ENCODE data around the gene CAMSAP2. TPM values are rescaled to one million over a fixed set of nuclear protein-coding genes. Genes with fewer than 3 reads are reported as not detected.

Gene CAMSAP2
- total RNA-seq, 1 donor from 2014 or later, result 43.9 TPM

- Histone ChIP-seq H4K20me1 (ENCODE audit: low read depth) (peaks cover 23% of the 10 kb centered on the region), H3K79me2 (ENCODE audit: low read depth) (peaks cover 99% of the 10 kb centered on the region), H3K9me3 (ENCODE audit: low read depth) (no peaks in the 10 kb centered on the region), H3K36me3 (no peaks in the 10 kb centered on the region), H3F3A (ENCODE audit: low read depth) (peaks cover 6% of the 10 kb centered on the region), H3K9ac (no peak overlapping the region), H3K4me2 (no peak overlapping the region), H3K27ac (no peak overlapping the region), H2AFZ (replicated peaks) (no peak overlapping the region), H3K27me3 (no peaks in the 10 kb centered on the region), H3K4me1 (peaks cover 6% of the 10 kb centered on the region), H3K4me3 (no peak overlapping the region)
- no peak for DNase-seq (ENCODE audit: low spot score)
- Mint-ChIP-seq H3K4me1 (peaks cover 6% of the 10 kb centered on the region), H3K9me3 (no peaks in the 10 kb centered on the region), H3K4me3 (no peak overlapping the region), H3K36me3 (peaks cover 19% of the 10 kb centered on the region), H3K27ac (no peak overlapping the region), H3K27me3 (ENCODE audit: insufficient read depth, low read depth) (peaks cover 2% of the 10 kb centered on the region)
- no peak for TF ChIP-seq CTCF (IDR thresholded peaks at IDR 0.05)
- no peak for TF ChIP-seq EZH2 (IDR thresholded peaks at IDR 0.05)
- TF ChIP-seq EZH2phosphoT487 (IDR thresholded peaks at IDR 0.05), result no peak
Measured at GRCh38 chr1:200753650-200754198, 15.0 kb downstream of the CAMSAP2 start.

- TF ChIP-seq EZH2 (IDR thresholded peaks at IDR 0.05), result no peak
- TF ChIP-seq EZH2phosphoT487 (IDR thresholded peaks at IDR 0.05), result no peak
- no peak for TF ChIP-seq CTCF (IDR thresholded peaks at IDR 0.05)
- Histone ChIP-seq H3K9ac (no peak overlapping the region), H3K4me1 (no peaks in the 10 kb centered on the region), H3K79me2 (ENCODE audit: low read depth) (peaks cover 94% of the 10 kb centered on the region), H3F3A (ENCODE audit: low read depth) (no peaks in the 10 kb centered on the region), H2AFZ (replicated peaks) (no peak overlapping the region), H3K4me3 (no peak overlapping the region), H3K9me3 (ENCODE audit: low read depth) (no peaks in the 10 kb centered on the region), H3K36me3 (no peaks in the 10 kb centered on the region), H3K27ac (no peak overlapping the region), H3K4me2 (no peak overlapping the region), H3K27me3 (no peaks in the 10 kb centered on the region), H4K20me1 (ENCODE audit: low read depth) (peaks cover 34% of the 10 kb centered on the region)
- no peak for DNase-seq (ENCODE audit: low spot score)
- H3K4me3 Mint-ChIP-seq, result no peak overlapping the region
- peaks cover 2% of the 10 kb centered on the region for H3K27me3 Mint-ChIP-seq (ENCODE audit: insufficient read depth, low read depth)
- H3K4me1 Mint-ChIP-seq, result peaks cover 3% of the 10 kb centered on the region
- H3K9me3 Mint-ChIP-seq, result no peaks in the 10 kb centered on the region
- H3K36me3 Mint-ChIP-seq, result peaks cover 13% of the 10 kb centered on the region
- no peak overlapping the region for H3K27ac Mint-ChIP-seq
Measured at GRCh38 chr1:200755456-200755855, 16.8 kb downstream of the CAMSAP2 start.

GRCh38 chr1:200762089-200762488 lies 23.4 kb downstream of the CAMSAP2 start:
- Mint-ChIP-seq H3K36me3 (peaks cover 25% of the 10 kb centered on the region), H3K4me1 (peaks cover 3% of the 10 kb centered on the region), H3K27me3 (ENCODE audit: insufficient read depth, low read depth) (no peaks in the 10 kb centered on the region), H3K4me3 (no peak overlapping the region), H3K9me3 (no peaks in the 10 kb centered on the region), H3K27ac (no peak overlapping the region)
- no peak overlapping the region for H2AFZ ChIP-seq (replicated peaks)
- DNase-seq (ENCODE audit: low spot score), result no peak
- TF ChIP-seq EZH2 (IDR thresholded peaks at IDR 0.05), result no peak
- no peak for TF ChIP-seq CTCF (IDR thresholded peaks at IDR 0.05)
- no peak for TF ChIP-seq EZH2phosphoT487 (IDR thresholded peaks at IDR 0.05)
- H3K27me3 ChIP-seq, result no peaks in the 10 kb centered on the region
- H3K36me3 ChIP-seq, result peaks cover 8% of the 10 kb centered on the region
- H3K79me2 ChIP-seq (ENCODE audit: low read depth), result peaks cover 38% of the 10 kb centered on the region
- no peak overlapping the region for H3K4me3 ChIP-seq
- no peak overlapping the region for H3K27ac ChIP-seq
- no peak overlapping the region for H3K4me2 ChIP-seq
- no peaks in the 10 kb centered on the region for H3F3A ChIP-seq (ENCODE audit: low read depth)
- no peaks in the 10 kb centered on the region for H3K9me3 ChIP-seq (ENCODE audit: low read depth)
- H3K9ac ChIP-seq, result no peak overlapping the region
- H3K4me1 ChIP-seq, result no peaks in the 10 kb centered on the region
- peaks cover 27% of the 10 kb centered on the region for H4K20me1 ChIP-seq (ENCODE audit: low read depth)

Measured in neural progenitor cell (in vitro differentiated cells).